IMR-90 (cell line): ENCODE measurements around the gene METTL24. TPM values are rescaled to one million over a fixed set of nuclear protein-coding genes. Genes with fewer than 3 reads are reported as not detected.

ENCODE experiments used
- ATAC-seq: fragments of 200-7000 bp; cut with Tn5 transposase; 2 replicates; pipeline ENCODE4 v1.9.1; 2020; ENCODE audit warnings: low read depth, mild to moderate bottlenecking, moderate library complexity
- BruUV-seq: library from RNA; stranded (reverse); fragments of 400-500 nt; replicated peaks from 2 replicates; lab custom pipeline; 2021; lab: Mats Ljungman, UMichigan
- CTCF ChIA-PET: fragments of 300-600 bp; formaldehyde crosslinking; extraction: SDS; loops from one replicate; lab custom pipeline; 2021; ENCODE audit warnings: antibody characterized with exemption; lab: Yijun Ruan, JAX
- POLR2A ChIA-PET: fragments of 300-600 bp; sonication (Branson Sonifier 250); formaldehyde crosslinking; loops from one replicate; lab custom pipeline; 2022; ENCODE audit warnings: antibody characterized with exemption; ENCODE audit not compliant: unreplicated experiment; lab: Charles Lee
- DNase-seq: peaks from one replicate; pipeline ENCODE4 v3.0.0; 2013
- H2AFZ ChIP-seq: replicated peaks from 2 replicates; pipeline ENCODE3; 2013; ENCODE audit warnings: low read length, mild to moderate bottlenecking; ENCODE audit not compliant: poor library complexity
- H2AK5ac ChIP-seq: 2 replicates; pipeline ENCODE4 v1.6.1; 2013; ENCODE audit warnings: low read depth, low read length, inconsistent platforms
- H2AK9ac ChIP-seq: replicated peaks from 2 replicates; pipeline ENCODE3; 2013; ENCODE audit warnings: mild to moderate bottlenecking, low read depth, low read length, moderate library complexity; ENCODE audit not compliant: poor library complexity
- H2BK120ac ChIP-seq: 2 replicates; pipeline ENCODE4 v1.6.1; 2013; ENCODE audit warnings: low read depth, low read length, inconsistent platforms
- H2BK15ac ChIP-seq: 3 replicates; pipeline ENCODE4 v1.6.1; 2013; ENCODE audit warnings: low read depth, low read length, inconsistent platforms
- H2BK20ac ChIP-seq: 2 replicates; pipeline ENCODE4 v1.6.1; 2013; ENCODE audit warnings: low read depth, mild to moderate bottlenecking, inconsistent platforms, low read length, moderate library complexity
- H2BK5ac ChIP-seq: 2 replicates; pipeline ENCODE4 v1.6.1; 2013; ENCODE audit warnings: mild to moderate bottlenecking, low read depth, low read length, inconsistent platforms; ENCODE audit not compliant: poor library complexity, severe bottlenecking
- H3K14ac ChIP-seq: replicated peaks from 2 replicates; pipeline ENCODE4 v1.6.1; 2013; ENCODE audit warnings: low read depth, low read length, inconsistent platforms
- H3K18ac ChIP-seq: 2 replicates; pipeline ENCODE4 v1.6.1; 2013; ENCODE audit warnings: low read depth, low read length, control low read depth
- H3K23ac ChIP-seq: 2 replicates; pipeline ENCODE4 v1.6.1; 2013; ENCODE audit warnings: low read depth, low read length, inconsistent platforms
- H3K27ac ChIP-seq: 2 replicates; pipeline ENCODE4 v1.5.1; 2013; ENCODE audit warnings: mild to moderate bottlenecking, control low read depth, low read length; ENCODE audit not compliant: insufficient read depth
- H3K27me3 ChIP-seq: 2 replicates; pipeline ENCODE4 v1.6.1; 2013; ENCODE audit warnings: low read length; ENCODE audit not compliant: control insufficient read depth, insufficient read depth
- H3K36me3 ChIP-seq: 2 replicates; pipeline ENCODE4 v1.6.1; 2013; ENCODE audit warnings: low read length, mixed read lengths; ENCODE audit not compliant: control insufficient read depth, insufficient read depth
- H3K4ac ChIP-seq: 2 replicates; pipeline ENCODE4 v1.6.1; 2013; ENCODE audit warnings: low read depth, low read length, inconsistent platforms
- H3K4me1 ChIP-seq: 2 replicates; pipeline ENCODE4 v1.6.1; 2013; ENCODE audit warnings: low read length, mixed read lengths; ENCODE audit not compliant: control insufficient read depth, insufficient read depth
- H3K4me2 ChIP-seq: 2 replicates; pipeline ENCODE4 v1.6.1; 2013; ENCODE audit warnings: low read depth, mild to moderate bottlenecking, control low read depth, low read length, moderate library complexity
- H3K4me3 ChIP-seq: 2 replicates; pipeline ENCODE4 v1.5.1; 2013; ENCODE audit warnings: low read depth, mild to moderate bottlenecking, control low read depth, low read length, moderate library complexity; ENCODE audit not compliant: insufficient read depth
- H3K56ac ChIP-seq: 2 replicates; pipeline ENCODE4 v1.6.1; 2013; ENCODE audit warnings: low read length, inconsistent platforms; ENCODE audit not compliant: insufficient read depth; ENCODE audit errors: extremely low read depth
- H3K79me1 ChIP-seq, 2 experiments: 2 replicates each; pipeline ENCODE4 v1.6.1; 2013; ENCODE audit warnings: low read length in 2 of 2, inconsistent platforms in 1 of 2, low read depth in 1 of 2
- H3K9ac ChIP-seq: 2 replicates; pipeline ENCODE4 v1.6.1; 2013; ENCODE audit warnings: low read depth, low read length, control low read depth
- H3K9me1 ChIP-seq: 2 replicates; pipeline ENCODE4 v1.6.1; 2013; ENCODE audit warnings: low read length, inconsistent platforms; ENCODE audit not compliant: insufficient read depth
- H3K9me3 ChIP-seq: 2 replicates; pipeline ENCODE4 v1.6.1; 2013; ENCODE audit warnings: low read length; ENCODE audit not compliant: control insufficient read depth, insufficient read depth
- H4K20me1 ChIP-seq: 2 replicates; pipeline ENCODE4 v1.6.1; 2013; ENCODE audit warnings: low read length, inconsistent platforms; ENCODE audit not compliant: insufficient read depth
- H4K5ac ChIP-seq: 2 replicates; pipeline ENCODE4 v1.6.1; 2013; ENCODE audit warnings: mild to moderate bottlenecking, low read depth, low read length, control low read depth
- H4K8ac ChIP-seq, 2 experiments: 2 replicates each; pipeline ENCODE4 v1.6.1; 2013; ENCODE audit warnings: low read depth in 2 of 2, low read length in 2 of 2, control low read depth in 1 of 2, inconsistent platforms in 1 of 2
- H4K91ac ChIP-seq: 2 replicates; pipeline ENCODE4 v1.6.1; 2013; ENCODE audit warnings: low read depth, low read length, inconsistent platforms; ENCODE audit not compliant: insufficient read depth
- BHLHE40 ChIP-seq: fragments of 150-350 bp; IDR thresholded peaks from 2 replicates; pipeline ENCODE4 v1.6.1; 2016; ENCODE audit warnings: mild to moderate bottlenecking, low read depth, low read length
- CEBPB ChIP-seq: IDR thresholded peaks from 2 replicates; pipeline ENCODE4 v1.6.1; 2012; ENCODE audit warnings: low read depth, low read length, improper control_type of control experiment
- ELK1 ChIP-seq: fragments of 150-350 bp; IDR thresholded peaks from 2 replicates; pipeline ENCODE4 v1.6.1; 2016; ENCODE audit warnings: low read depth, mild to moderate bottlenecking, low read length, moderate library complexity, borderline replicate concordance
- FOS ChIP-seq: fragments of 150-350 bp; IDR thresholded peaks from 2 replicates; pipeline ENCODE4 v1.6.1; 2016; ENCODE audit warnings: low read depth, low read length
- MXI1 ChIP-seq: IDR thresholded peaks from 2 replicates; pipeline ENCODE4 v1.6.1; 2012; ENCODE audit warnings: low read depth, mild to moderate bottlenecking, low read length, moderate library complexity, borderline replicate concordance
- RAD21 ChIP-seq: IDR thresholded peaks from 2 replicates; pipeline ENCODE4 v1.6.1; 2012; ENCODE audit warnings: low read length, improper control_type of control experiment
- RCOR1 ChIP-seq: IDR thresholded peaks from 2 replicates; pipeline ENCODE4 v1.6.1; 2012; ENCODE audit warnings: mild to moderate bottlenecking, low read length, improper control_type of control experiment; ENCODE audit not compliant: insufficient replicate concordance
- RFX5 ChIP-seq: IDR thresholded peaks from 2 replicates; pipeline ENCODE4 v1.8.0; 2012; ENCODE audit warnings: low read depth, mild to moderate bottlenecking, low read length, moderate library complexity
- USF2 ChIP-seq: fragments of 150-350 bp; IDR thresholded peaks from 2 replicates; pipeline ENCODE4 v1.6.1; 2017; ENCODE audit warnings: mild to moderate bottlenecking, antibody characterized with exemption, low read length, low read depth
- WGBS, 2 experiments: methylation state at CpG; one replicate each; pipeline versions ENCODE4 v1.1.5 to v1.1.7; 2013; ENCODE audit warnings: missing lambda C conversion rate in 2 of 2; ENCODE audit not compliant: insufficient read length in 1 of 2; ENCODE audit errors: extremely low coverage in 2 of 2; 5-methylcytosine and 5-hydroxymethylcytosine counted together
- dilution Hi-C: fragments of 300-500 bp; cut with HindIII; formaldehyde crosslinking; loops from one replicate; pipeline ENCODE4 v1.14.3; 2018; ENCODE audit warnings: low sequenced_read_pairs; ENCODE audit not compliant: unreplicated experiment
- in situ Hi-C: fragments of 300-500 bp; cut with MboI; formaldehyde crosslinking; loops from 3 replicates; pipeline ENCODE4 v1.14.3; 2019; ENCODE audit warnings: low sequenced_read_pairs, inconsistent platforms, mixed read lengths
- intact Hi-C: fragments of 100-400 bp; cut with micrococcal nuclease; formaldehyde crosslinking; loops from 2 replicates; pipeline ENCODE4 v1.10.0; 2022
- polyA plus RNA-seq, 3 experiments: library from polyadenylated mRNA; depleted of rRNA; stranded (reverse); fragments of >200 nt; gene quantifications; 2 replicates each; pipeline ENCODE4 v1.2.3, GENCODE V29; 2012; ENCODE audit warnings: low replicate concordance in 1 of 3
- total RNA-seq: library from RNA; depleted of rRNA; stranded (reverse); fragments of >200 nt; gene quantifications from 2 replicates; pipeline ENCODE4 v1.2.3, GENCODE V29; 2012

METTL24 gene
- total and polyA plus RNA-seq, 2 of the 4 experiments (the other 2 are of a cell fraction): not detected

GRCh38 chr6:110307368-110307767 is 50.8 kb downstream of the METTL24 start:
- Histone ChIP-seq H2BK15ac (no peak overlapping the region), H3K4me1 (no peaks in the 10 kb centered on the region), H3K14ac (no peak overlapping the region), H3K23ac (no peak overlapping the region), H3K27ac (no peak overlapping the region), H3K9me1 (no peaks in the 10 kb centered on the region), H3K18ac (no peak overlapping the region), H3K9me3 (no peaks in the 10 kb centered on the region), H2AK9ac (no peak overlapping the region), H4K20me1 (no peaks in the 10 kb centered on the region), H3K4me3 (no peak overlapping the region), H3K56ac (no peak overlapping the region), H3K27me3 (no peaks in the 10 kb centered on the region), H2BK120ac (no peak overlapping the region), H3K36me3 (no peaks in the 10 kb centered on the region), H2AK5ac (no peak overlapping the region), H2AFZ (no peak overlapping the region), H3K4ac (no peak overlapping the region), H2BK5ac (no peak overlapping the region), H4K5ac (no peak overlapping the region), H3K4me2 (no peak overlapping the region), H4K8ac (no peak overlapping the region), H3K9ac (no peak overlapping the region), H4K91ac (no peak overlapping the region), H2BK20ac (no peak overlapping the region), H3K79me1 (no peaks in the 10 kb centered on the region)
- WGBS, 2 experiments: no CpG with 5 or more reads among the region's 2 CpGs
- dilution Hi-C loops (no loop called here), intact Hi-C loops (no loop called here), in situ Hi-C loops (no loop called here)
- CTCF ChIA-PET: interaction anchor here (0.7 kb wide), 1 partner anchor 85 kb away, joined by 3 read pairs; no protein-coding TSS in a partner anchor
- TF ChIP-seq USF2: no peak
- no peak for TF ChIP-seq BHLHE40
- TF ChIP-seq RAD21: no peak
- no peak for TF ChIP-seq RCOR1
- TF ChIP-seq ELK1: no peak
- no peak for TF ChIP-seq RFX5
- TF ChIP-seq CEBPB: no peak
- TF ChIP-seq FOS: no peak
- TF ChIP-seq MXI1: no peak
- DNase-seq (no peak), ATAC-seq (no peak)
- BruUV-seq: no TSS peak
- POLR2A ChIA-PET: no interaction called here
